ENCODE results near the gene RABEP2. TPM values are rescaled to one million over a fixed set of nuclear protein-coding genes. Genes with fewer than 3 reads are reported as not detected.
A peak's percentile ranks its signal among the peaks of the same experiment; 100 is the strongest.

Gene RABEP2
- total and polyA plus RNA-seq, 9 of the 15 experiments (the other 6 are each of a cell fraction or from before 2014, with no cell fraction given) = 0.15 to 13.4 (median 3.5) TPM

GRCh38 chr16:28950648-28951409 lies 25.8 kb upstream of the RABEP2 start, which contains the start of gene NFATC2IP (continued):
- no peak for TF ChIP-seq CTCFL (IDR thresholded peaks at IDR 0.05; ENCODE audit: borderline replicate concordance, insufficient read depth, low read depth, low read length, poor library complexity, severe bottlenecking)
- TF ChIP-seq HNRNPL (IDR thresholded peaks at IDR 0.05; ENCODE audit: low read depth, low read length) = no peak
- TF ChIP-seq SAP30 (IDR thresholded peaks at IDR 0.05; ENCODE audit: borderline replicate concordance, insufficient read depth, low read depth, low read length, poor library complexity, severe bottlenecking) = peak; percentile 55
- TF ChIP-seq TSHZ1 (CRISPR knock-in tag; IDR thresholded peaks at IDR 0.05) = no peak
- no peak for TF ChIP-seq HDAC8 (tag; IDR thresholded peaks at IDR 0.05)
- TF ChIP-seq ZNF165 (CRISPR knock-in tag; IDR thresholded peaks at IDR 0.05; ENCODE audit: borderline replicate concordance) = no peak
- TF ChIP-seq CBX8 (IDR thresholded peaks at IDR 0.05; ENCODE audit: borderline replicate concordance, extremely low read depth, low read depth, low read length, poor library complexity, severe bottlenecking) = no peak
- TF ChIP-seq ZNF609 (CRISPR knock-in tag; IDR thresholded peaks at IDR 0.05; ENCODE audit: borderline replicate concordance) = no peak
- no peak for TF ChIP-seq ZNF655 (CRISPR knock-in tag; IDR thresholded peaks at IDR 0.05)
- no peak for TF ChIP-seq HMGN3 (IDR thresholded peaks at IDR 0.05; ENCODE audit: borderline replicate concordance, extremely low read depth, insufficient read length, low read depth, low read length)
- peak; percentile 58; the same call in 1 of the 2 replicates for TF ChIP-seq TAF7 (tag; IDR thresholded peaks at IDR 0.05)
- TF ChIP-seq ZNF766 (CRISPR knock-in tag; conservative IDR thresholded peaks at IDR 0.05) = no peak
- TF ChIP-seq TSC22D4 (tag; IDR thresholded peaks at IDR 0.05) = no peak
